NCI-H128 (cell line): ENCODE data around the gene STX16.

Experiments
- DNase-seq: peaks from one replicate; lab custom pipeline; 2025; ENCODE audit not compliant: unreplicated experiment; lab: John Stamatoyannopoulos, UW

Gene STX16

DNA sequence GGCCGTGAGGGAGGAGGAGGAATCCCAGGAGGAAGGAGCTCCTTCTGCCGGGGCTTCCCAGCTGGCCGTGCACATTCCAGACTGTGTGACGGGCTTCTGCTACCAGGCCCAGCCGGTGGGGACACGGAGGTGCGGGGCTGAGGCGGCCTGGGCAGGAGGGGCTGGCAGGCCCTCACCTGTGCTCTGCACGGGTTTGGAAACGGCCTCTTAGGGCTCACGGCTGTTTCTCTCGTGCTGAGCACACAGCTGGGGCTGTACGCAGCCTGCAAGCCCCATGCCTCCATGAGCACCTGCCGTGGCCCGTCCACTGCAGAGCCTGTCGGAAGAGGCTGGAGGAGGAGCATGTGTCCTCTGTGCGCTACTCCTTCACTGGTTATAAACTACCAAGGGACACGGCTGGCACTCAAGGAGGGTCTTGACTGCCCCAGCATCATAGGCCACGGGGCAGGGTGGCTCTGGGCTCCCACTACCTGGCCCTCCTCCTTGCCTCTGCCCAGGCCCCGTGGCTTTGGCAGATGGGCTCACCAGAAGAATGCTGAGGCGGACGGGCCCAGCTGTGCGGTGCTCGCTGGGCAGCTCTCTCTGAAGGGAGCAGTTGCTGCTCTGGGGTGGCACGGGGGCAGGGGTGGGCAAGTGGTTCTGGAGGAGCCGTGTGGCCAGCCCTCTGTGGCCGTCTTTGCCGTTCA is 57.3 kb downstream of the STX16 start:
- DNase-seq: no peak

DNA sequence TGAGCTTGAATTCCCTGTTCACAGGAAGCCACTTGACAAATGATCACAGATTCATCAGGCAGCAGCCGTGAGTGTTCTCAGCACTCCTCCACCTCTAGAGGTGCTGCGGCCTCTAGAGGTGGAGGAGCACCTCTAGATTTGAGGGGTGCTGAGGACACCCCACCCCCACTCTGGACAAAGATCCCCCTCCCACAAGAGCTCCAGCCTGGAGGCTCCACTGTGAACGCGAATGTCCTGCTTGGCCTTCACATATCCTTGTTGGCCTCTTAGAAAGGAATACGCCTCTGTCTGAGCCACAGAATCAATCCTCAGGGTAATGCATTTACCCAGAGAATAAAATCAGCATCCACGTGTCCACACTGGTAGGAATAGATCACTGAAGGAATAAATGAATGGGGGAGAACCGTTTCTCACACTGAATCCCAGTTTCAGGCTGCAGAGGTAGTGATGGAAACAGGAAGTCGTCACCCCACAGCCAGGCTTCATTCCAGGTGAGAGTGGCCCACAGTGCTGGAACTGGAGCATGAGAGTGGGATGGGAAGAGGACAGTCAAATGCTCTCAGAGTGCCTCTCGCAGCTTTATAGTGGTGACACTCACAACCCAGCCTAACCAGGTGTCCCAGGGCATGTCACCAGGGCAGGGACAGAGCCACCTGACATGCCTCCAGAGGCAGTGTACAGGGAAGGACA is 58.1 kb downstream of the STX16 start:
- no peak for DNase-seq

DNA sequence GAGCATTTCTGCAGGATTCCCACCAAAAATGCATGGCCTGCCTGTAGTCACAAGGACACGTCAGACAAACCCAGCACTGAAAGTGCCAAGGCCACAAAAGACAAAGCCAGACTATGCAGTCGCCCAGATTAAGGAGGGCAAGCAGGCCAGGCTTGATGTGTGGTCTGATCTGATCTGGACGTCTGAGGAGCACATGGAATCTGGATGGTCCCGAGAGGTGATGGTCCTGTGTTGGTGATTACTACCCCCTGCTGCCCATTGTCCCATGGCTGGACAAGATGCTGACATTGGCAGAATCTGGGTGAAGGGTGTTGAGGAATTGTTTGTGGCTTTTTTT is 58.6 kb downstream of the STX16 start:
- DNase-seq: no peak

DNA sequence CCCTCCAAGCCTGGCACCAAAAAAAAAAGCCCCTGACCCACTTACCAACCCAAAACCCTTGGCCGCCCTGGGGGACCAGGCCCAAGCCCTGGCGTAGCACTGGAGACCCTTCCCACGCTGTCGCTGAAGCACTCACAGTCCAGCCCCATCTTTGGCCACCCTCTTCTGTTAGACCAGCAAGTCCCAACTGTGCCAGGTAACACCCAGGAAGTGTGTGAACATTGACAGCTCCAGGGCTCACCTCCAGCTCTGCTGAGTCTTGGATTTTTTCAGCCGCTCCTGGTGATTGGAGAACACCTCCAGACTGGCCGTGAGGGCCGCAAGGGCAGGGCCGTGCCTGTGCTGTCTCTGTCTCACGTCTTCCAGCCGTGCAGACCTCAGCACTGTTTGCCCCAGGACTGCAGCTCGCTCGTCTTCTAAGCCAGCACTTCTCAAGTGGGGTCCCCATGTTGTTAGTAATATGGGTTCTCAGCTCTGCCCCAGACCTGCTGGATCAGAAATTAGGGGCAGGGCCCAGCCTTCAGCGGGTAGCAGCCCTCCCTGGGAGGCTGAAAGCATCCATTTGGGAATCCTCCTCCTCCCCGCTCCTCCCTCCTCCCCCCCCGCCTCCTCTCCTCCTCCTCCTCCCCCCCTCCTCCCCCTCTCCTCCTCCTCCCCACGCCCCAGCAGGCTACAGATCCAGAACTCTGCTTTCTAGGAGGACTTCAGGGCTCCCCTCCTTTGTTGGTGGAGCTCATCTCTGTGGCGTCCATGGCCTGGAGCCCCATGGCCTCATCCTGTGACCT is 59.6 kb downstream of the STX16 start:
- no peak for DNase-seq

DNA sequence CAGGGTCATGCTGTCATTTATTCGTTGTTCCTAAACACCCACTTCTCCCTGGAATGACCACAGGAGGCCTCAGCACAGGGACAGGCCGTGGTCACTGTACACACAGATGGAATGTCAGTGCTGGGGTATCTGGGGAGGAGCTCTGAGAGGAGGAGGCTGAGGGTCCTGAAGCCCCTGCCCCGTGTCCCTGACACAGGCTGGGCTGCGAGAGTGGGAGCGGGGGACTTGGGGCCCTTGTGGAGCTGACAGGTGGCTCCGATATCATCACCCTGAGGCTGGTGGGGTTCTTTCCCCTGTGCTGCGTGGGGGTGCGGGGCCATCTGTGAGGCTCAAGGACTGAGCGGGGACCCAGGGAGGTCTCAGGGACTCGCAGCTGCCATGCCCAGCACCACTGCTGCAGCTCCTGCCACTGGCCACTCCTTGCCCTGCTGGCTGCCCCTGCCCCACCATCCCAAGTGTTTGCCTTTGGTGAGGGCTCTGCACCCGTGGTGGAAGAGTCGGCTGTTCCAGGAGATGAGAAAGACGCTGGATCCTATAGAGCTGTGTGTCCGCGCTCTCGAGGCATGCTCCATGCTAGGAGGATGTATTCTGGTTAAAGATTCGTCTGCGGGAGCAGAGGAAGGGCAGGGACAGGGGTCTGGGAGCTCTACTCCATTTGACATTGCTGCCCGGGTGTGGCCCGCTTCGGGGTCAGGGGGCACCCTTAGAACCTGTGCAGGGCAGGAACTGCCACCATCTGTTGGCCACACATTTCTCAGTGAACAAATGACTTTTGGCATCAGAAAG is 60.4 kb downstream of the STX16 start:
- no peak for DNase-seq

DNA sequence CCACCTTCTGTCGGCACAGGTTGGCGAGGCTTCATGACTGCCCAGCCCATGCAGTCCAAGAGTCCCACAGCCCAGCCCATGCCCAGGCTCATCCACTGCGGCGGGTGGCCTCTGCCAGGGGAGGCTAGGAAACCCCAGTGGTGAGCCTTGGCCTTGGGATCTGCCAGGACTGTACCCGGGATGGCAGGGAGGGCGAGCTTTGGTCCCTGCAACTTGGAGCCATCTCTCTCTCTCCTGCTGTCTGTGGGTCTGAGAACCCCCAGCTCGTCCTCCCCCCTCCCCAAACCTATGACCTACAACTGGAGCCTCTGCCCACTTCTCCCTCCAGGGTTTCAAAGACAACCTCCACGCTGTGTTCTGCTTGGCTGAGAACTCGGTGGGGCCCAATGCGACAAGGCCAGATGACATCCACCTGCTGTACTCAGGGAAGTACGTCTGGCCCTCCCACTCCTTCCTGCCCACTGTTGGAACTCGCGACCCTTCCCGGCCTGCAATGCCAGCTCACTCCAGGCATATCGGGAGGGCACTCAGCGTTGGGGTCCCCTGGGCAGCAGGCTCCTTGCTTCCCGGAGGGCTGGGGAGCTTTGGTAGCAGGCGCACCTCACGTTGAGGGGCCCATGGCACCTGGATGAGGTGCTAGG is 61.2 kb downstream of the STX16 start:
- no peak for DNase-seq

DNA sequence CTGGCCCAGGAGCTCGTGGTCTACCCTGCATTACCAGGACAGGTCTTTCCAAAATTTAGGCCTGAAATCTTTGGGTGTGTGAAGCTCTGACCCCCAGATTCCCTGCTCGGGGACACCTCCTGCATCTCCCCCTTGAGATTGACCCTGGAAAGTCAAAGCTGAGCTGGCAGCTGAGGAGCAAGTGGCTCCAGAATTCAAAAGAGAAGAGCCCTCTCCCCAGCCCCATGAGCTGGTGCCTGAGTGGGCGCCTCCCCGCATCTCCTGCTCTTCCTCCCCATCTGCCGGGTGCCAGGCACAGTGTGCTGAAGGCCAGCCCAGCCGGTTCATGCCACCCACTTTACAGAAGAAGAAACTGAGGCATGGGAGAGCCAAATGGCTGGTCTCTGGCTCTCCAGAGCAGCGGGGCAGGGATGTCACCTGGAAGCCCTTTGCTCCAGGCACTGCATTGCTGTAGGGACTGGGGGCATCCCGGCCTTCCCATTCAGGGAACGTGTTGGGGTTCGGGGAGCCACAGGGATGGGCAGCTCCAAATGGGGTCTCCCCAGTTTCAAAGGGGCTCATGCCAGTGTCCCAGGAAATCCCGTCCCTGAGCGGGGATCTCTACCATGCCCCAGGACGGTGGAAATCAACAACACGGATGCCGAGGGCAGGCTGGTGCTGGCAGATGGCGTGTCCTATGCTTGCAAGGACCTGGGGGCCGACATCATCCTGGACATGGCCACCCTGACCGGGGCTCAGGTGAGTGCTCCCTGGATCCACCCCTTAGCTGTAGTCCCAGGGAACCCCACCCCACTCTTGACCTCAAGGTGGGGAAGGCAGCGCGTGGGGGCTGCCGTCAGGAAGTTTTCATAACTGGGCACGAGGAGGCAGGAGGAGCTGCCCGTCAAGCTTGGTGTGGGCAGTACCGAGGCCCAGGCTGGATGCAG is 62.0 kb downstream of the STX16 start:
- DNase-seq: no peak

DNA sequence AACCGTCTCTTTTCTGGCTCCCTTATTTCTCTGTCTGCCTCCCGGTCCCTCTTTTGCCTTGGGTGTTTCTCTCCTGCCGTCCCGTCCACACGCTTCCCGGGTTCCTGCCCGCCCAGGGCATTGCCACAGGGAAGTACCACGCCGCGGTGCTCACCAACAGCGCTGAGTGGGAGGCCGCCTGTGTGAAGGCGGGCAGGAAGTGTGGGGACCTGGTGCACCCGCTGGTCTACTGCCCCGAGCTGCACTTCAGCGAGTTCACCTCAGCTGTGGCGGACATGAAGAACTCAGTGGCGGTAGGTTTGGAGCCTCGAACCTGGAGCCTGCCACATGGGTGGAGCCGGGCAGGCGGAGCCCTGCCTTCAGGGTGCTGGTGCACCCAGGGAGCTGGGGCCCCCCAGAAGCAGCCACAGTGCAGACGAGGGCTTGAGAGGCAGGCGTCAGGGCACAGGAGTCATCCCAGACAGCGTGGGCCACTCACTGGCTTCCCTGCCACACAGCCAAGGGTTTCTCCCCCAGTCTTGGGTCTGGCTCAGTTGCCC is 62.8 kb downstream of the STX16 start:
- DNase-seq: no peak

DNA sequence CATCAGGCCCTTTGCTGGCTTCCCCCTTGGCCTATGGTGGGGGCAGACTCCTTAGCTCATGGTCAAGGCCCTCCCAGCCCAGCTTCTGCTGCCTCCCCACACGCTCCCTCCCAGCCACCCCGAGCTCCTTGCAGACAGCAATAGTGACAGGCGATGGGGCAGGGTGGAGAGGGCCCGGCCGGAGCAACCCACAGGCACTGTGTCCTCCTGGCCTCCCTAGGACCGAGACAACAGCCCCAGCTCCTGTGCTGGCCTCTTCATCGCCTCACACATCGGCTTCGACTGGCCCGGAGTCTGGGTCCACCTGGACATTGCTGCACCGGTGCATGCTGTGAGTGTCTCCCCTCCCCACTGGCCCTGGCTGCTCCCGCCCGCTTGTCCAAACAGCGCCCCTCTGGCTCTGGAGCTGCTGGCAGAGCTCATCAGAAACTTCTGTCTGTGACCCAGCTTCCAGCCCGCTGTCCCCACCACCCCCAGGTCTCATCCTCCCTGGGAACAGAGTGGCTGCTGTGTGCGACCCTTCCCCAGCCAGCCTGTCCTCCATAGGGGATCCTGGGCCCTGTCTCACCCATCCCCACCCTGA is 63.3 kb downstream of the STX16 start:
- no peak for DNase-seq

DNA sequence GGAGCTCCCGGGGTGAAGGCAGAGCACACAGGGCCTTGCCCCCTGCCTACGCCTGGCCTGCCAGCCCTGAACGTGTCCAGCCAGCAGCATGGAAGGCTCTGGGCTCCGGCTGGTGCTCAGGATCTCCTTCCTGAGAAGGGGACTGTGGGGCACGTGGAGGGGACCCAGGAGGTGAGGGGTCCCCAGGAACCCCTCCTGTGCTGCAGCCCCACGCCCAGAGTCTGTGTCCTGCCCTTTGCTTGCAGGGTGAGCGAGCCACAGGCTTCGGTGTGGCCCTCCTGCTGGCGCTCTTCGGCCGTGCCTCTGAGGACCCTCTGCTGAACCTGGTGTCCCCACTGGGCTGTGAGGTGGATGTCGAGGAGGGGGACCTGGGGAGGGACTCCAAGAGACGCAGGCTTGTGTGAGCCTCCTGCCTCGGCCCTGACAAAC is 63.9 kb downstream of the STX16 start:
- no peak for DNase-seq

DNA sequence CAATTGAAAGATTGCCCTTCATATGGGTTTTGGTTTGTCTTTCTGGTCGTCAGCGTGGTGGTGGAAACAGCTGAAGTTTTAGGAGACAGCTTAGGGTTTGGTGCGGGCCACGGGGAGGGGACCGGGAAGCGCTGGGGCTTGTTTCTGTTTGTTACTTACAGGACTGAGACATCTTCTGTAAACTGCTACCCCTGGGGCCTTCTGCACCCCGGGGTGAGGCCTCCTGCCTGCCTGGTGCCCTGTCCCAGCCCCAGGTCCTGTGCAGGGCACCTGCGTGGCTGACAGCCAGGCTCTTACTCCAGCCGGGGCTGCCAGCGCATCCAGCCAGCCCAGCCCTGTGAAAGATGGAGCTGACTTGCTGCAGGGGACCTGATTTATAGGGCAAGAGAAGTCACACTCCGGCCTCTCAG is 64.3 kb downstream of the STX16 start:
- DNase-seq: no peak

DNA sequence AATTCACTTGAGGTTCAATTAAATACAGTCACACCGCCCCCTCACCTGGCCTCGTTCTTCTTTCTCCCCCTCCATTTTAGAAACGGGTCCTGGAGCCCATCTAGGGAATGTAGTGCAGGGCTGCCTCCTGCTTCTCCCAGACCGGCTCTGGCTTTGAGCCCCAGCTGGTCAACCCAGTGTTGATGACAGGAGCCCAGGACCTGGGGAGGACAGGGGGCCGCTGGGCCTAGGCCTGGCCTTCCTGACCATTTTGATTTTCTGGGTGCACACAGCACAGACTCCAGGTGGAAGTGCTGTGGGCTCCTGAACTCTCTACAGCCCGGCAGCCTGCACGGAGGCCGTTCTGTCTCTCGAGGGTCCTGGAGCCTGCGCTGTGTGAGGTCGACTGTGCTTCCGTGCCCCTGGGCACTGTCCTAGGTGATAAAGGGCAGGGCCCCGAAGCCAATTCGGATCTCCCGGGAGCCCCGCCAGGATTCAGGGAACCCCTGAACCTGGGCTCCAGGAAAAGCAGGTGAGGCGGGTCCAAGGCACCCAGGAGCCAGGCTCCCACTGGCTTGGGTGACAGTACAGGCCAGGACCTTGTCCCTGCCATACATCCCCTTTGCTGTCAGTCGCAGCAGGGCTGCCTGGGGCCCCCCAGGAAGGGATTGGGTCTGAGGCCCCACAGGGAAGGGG is 64.9 kb downstream of the STX16 start:
- DNase-seq: no peak

DNA sequence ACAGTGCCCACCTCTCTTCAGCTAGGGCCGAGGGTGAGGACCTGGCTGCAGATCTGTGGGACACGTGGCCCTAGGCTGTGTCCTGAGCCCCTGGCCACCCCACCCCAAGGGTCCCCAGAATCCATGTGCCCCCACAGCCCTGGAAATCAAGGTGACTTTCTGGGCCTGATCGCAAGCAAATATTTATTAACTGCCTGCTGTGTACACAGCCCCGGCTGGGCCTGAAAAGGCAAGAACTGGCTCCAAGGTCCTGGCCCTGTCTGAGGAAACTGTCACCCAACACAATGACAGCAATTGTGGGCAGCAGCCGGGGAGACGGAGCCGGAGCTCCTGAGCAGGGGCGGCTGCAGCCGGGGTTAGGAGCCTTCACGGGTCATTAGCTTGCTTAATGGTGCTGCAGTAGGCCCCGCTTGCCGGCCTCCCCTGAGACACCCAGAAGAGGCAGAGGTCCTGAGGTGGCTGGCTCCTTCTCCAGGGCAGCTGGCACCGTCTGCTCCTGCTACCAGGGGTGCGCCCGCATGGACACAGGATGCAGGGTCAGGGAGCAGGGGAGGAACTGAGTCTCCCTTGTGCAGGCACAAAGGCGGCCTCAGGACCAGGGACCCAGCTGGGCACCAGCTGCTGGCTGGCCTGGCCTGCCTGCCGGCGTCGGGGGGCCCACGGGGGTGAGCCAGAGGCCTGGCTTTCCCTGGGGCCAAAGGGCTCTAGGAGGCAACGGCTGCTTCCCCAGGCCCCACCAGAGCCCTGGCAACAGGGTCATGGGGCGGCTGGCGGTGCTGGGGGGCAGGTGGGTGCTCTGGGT is 65.6 kb downstream of the STX16 start:
- no peak for DNase-seq

DNA sequence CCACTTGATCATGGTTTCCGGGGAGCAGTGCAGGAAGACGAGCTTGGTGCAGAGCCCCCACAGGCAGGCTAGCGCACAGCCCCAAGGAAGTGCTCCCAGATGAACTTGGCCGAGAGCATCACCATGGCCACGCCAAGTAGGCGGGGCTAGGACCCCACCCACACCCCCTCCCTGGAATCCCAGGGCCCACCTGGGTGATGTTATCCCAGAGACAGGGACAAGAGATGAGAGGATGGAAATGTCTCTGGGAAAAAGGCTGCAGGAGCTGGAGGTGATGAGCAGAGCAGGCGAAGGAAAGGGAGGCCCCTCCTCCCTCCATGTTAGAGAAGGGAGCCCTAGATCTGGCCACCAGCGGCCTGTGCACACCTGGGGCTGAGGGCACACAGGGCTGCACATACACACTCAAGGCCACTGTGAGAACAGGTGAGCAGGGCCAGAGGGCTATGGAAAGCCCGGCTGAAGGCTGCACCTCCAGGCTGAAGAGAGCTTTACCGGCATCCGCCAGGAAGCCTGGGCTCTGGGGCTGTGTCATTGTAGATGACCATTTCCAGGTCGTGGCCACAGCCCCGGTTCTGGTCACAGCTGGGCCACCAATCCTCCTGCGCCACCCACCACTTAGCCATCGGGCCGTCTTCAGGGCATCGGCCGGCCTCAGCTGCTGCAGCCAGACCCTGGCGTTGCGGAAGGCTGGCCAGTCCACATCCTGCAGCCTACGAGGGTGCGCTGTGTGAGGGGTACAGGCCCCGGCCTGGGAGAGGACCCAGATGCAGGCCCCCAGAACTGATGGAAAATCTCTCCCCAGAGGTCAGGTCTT is 66.4 kb downstream of the STX16 start:
- no peak for DNase-seq

DNA sequence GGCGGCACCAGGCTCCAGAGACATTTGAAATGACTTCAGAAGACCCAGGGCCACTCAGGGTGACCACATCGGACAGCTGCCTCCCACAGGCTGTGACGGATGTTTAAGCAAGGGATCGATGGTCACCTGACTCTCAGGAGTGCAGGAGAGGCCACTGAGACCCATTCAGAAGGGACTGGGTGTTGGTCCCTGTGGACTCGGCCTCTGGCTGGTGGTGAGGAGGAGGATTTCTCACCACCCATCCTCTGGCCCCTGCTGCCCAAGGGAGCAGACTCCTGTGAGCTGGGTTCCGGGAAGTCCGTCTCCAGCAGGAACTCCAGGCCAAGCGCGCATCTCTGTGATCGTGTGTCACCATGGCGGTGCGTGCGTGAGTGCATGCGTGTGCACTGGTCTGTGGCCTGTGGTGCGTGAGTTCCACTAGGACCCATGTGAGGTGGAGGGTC is 67.1 kb downstream of the STX16 start:
- DNase-seq: no peak

DNA sequence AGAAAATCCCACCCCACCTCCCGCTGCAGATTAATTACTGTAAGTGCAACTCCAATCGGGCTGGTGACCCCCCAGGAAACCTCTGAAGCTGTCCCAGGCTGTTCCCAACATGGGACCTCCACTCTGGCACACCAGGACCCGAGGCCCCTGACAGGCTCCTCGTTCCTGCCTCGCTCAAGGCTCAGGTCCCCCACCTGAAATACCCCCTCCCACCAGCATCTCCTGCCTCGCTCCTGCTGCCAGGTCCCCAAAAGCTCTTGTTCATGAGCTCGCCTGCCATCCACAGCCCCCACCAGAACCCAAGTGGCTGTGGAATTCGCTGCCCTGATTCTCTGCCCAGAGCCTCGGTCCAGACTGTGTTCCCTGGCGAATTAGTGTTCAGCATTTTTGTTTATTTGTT is 67.6 kb downstream of the STX16 start:
- no peak for DNase-seq

DNA sequence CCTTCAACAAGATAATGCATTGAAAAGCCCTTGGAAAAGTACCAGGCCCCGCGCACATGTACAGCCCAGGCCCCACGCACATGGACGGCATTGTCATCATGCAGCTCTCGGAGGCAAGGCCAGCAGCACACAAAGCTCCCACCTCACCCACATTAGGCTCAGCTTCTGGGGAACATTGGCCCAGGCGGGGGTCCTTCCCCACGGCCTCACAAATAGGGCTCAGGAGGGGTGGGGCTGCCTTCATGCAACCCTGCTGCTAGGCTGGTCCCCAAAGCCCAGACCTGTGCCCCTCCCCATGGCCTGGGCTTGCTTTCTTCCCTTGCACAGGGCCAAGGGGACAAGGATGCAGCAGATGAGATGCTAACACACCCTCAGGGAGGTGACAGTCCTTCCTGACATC is 68.2 kb downstream of the STX16 start:
- DNase-seq: no peak
